ENCODE data around the gene SOX21.

Gene SOX21

DNA sequence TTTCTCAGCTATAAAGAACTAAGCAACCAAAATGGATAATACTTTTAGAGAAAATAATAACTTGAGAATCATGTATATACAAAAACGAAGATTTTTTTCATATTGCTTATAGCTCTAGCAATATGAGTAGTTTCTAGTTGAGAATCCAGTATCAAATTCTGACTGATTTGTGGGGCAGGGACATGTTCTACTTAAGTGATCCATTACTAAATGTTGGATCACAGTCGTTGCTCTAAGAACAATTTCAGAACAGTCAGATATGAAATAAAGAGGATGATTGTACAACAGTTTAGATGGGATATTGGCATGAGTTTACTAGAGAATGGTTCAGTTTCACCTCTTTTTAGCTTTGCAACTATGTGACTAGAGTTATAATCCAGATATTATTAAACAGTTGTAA, 39.9 kb downstream of the SOX21 start:
- no peak for DNase-seq (ENCODE audit: extremely low read depth, low read depth)

DNA sequence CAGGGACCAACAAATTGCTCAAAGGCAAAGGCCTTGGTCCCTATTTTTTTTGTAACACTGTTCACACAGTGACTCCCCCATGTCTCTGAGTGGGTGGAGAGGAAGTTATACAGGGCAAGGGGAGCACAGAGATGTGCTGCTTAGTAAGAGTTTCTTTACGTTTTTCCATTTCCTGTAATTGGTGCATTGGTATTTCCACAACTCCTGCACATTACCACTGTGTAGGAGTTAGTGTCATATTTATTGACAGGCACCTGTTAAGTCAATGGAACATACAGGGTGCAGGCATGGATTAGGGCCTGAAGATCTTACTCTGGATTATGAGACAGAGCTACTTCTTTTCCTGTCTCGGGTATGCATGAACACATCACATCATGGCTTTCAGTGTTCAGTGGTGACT, 45.2 kb downstream of the SOX21 start:
- TF ChIP-seq, protein P1, sequence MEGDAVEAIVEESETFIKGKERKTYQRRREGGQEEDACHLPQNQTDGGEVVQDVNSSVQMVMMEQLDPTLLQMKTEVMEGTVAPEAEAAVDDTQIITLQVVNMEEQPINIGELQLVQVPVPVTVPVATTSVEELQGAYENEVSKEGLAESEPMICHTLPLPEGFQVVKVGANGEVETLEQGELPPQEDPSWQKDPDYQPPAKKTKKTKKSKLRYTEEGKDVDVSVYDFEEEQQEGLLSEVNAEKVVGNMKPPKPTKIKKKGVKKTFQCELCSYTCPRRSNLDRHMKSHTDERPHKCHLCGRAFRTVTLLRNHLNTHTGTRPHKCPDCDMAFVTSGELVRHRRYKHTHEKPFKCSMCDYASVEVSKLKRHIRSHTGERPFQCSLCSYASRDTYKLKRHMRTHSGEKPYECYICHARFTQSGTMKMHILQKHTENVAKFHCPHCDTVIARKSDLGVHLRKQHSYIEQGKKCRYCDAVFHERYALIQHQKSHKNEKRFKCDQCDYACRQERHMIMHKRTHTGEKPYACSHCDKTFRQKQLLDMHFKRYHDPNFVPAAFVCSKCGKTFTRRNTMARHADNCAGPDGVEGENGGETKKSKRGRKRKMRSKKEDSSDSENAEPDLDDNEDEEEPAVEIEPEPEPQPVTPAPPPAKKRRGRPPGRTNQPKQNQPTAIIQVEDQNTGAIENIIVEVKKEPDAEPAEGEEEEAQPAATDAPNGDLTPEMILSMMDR (IDR thresholded peaks at IDR 0.05; ENCODE audit: low read depth, low read length) = no peak
- DNase-seq (ENCODE audit: extremely low read depth, low read depth) = no peak

More for the DNA sequence above, 39.9 kb downstream of the SOX21 start:
- TF ChIP-seq, protein P1 (IDR thresholded peaks at IDR 0.05; ENCODE audit: low read depth, low read length) = no peak

DNA sequence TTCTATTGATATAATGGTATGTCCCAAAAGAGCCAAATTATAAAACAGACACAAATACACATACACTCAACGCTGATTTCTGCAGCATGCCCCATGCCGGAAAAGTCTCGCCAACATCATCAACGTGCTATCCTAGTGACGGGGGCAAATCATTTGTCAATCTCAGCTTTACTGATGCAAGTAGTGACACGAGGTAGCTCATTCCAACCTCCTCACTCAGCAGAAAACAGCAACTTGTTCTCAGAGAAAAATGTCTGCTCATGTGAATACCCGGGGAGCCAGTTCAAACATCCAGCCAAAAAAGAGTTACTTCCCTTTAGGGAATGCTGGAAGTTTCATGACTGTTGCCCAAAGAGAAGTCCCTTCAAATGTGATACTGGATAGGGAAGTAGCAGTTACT, 46.3 kb downstream of the SOX21 start:
- no peak for DNase-seq (ENCODE audit: extremely low read depth, low read depth)
- TF ChIP-seq, protein P1 (IDR thresholded peaks at IDR 0.05; ENCODE audit: low read depth, low read length) = no peak

DNA sequence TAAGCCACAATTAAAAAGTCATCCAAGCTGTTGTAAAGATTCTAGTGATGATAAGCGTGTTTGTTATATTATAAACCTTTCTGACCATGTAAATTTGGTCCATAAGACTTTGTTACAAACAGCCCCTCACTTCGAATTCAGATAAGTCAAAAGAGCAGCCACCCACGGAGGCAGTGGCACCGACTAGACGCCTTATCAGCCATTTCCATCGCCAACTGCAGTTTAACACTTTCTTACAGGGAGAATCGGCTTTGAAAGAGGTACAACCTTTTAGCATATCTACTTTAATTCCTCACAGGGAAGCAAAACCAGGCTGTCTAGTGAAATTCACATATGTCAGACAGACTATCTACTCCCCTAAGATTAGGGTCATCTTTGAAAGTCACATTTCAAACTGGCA, 47.5 kb downstream of the SOX21 start:
- no peak for DNase-seq (ENCODE audit: extremely low read depth, low read depth)
- TF ChIP-seq, protein P1 (IDR thresholded peaks at IDR 0.05; ENCODE audit: low read depth, low read length) = no peak

DNA sequence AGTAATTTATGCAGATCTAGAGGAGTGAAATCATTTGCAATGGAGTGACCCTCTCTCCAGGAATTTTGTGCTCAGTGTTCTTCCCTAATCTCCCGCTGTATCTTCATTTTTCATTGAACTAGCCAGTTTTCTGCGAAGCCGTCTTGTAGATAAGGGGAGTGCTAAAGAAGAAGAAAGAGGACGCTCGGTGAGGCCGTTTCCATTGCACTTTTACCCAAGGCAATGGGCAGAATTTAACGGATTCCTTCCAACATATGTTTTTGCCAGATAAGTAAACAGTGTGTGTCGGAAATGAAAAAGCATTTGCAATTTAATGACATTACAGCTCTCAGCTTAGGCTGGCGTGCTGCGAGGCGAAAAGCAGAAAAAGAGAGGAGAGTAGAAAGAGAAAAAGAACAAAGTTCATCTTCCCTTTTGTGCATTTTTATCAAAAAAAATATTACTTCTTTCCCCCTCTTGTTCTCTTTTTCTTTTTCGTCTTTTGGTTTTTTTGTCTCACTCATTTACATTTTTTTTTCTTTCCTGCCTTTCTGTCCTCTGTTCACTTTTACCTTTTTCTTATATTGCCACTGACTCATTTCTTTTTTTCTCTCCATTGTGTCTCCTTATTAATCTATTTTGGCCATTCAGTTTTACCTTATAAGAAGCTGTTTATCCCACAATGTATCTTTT, 49.9 kb downstream of the SOX21 start:
- DNase-seq (ENCODE audit: extremely low read depth, low read depth) = no peak
- TF ChIP-seq, protein P1 (IDR thresholded peaks at IDR 0.05; ENCODE audit: low read depth, low read length) = no peak

DNA sequence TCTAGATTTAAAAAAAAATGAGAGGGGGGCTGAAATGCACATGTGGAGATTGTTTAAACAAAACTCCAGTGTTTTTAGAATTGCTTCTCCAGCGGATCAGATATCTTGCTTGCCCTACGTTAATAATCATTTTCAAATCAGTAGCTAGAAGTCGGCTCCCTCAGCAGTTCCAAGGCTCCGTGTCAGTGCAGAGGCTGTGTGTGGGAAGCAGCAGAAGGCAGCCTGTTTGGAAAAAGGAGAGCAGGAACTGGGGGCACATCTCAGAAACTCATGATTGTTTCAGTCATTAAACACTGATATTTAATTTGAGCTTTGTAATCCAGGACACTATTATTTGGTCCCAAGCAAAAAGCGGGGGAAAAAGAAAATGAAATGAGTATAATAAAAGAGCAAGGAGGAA, 50.9 kb downstream of the SOX21 start:
- no peak for DNase-seq (ENCODE audit: extremely low read depth, low read depth)
- TF ChIP-seq, protein P1 (IDR thresholded peaks at IDR 0.05; ENCODE audit: low read depth, low read length) = no peak

DNA sequence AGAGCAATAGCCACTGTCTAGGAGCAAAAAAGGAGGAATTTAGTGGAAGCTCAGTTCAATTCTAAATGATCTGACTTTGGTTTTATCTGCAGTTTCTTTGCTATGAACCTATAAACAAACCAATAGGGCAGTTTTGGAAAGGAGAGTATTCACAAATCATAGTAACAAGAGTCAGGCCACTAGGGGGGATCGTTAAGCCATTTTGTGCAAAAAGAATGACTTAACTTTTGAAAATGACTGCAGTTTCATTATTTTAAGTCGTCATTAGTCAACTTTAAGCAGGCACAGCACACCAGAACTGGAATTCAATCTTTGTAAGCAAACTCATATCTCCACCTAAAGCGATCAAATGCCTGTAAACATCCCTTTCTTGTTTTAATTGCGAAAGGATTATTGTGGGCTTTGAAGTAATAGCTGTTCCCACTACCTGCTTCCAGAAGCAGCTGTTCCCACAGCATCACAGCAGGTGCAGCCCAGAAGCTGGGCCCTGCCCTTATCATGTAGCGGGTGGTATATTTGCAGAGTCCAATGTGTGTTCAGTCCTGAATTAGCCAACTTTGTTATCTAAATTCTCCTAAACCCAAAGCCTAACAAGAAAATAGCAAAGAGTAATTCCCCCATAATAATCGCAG, 51.5 kb downstream of the SOX21 start:
- DNase-seq (ENCODE audit: extremely low read depth, low read depth) = no peak
- TF ChIP-seq, protein P1 (IDR thresholded peaks at IDR 0.05; ENCODE audit: low read depth, low read length) = peak; percentile 35
